Ecto neural progenitor cell (in vitro differentiated cells): ENCODE results near the gene CEP72.
"Not testable (repeated sequence)": the region's sequence is repeated elsewhere in the genome, so short reads cannot be mapped to it uniquely, and the experiment has no call there.

Source experiments
- DNase-seq: peaks from one replicate; pipeline ENCODE4 v3.0.0-alpha.2; 2018; ENCODE audit warnings: low spot score

The CEP72 gene

DNA sequence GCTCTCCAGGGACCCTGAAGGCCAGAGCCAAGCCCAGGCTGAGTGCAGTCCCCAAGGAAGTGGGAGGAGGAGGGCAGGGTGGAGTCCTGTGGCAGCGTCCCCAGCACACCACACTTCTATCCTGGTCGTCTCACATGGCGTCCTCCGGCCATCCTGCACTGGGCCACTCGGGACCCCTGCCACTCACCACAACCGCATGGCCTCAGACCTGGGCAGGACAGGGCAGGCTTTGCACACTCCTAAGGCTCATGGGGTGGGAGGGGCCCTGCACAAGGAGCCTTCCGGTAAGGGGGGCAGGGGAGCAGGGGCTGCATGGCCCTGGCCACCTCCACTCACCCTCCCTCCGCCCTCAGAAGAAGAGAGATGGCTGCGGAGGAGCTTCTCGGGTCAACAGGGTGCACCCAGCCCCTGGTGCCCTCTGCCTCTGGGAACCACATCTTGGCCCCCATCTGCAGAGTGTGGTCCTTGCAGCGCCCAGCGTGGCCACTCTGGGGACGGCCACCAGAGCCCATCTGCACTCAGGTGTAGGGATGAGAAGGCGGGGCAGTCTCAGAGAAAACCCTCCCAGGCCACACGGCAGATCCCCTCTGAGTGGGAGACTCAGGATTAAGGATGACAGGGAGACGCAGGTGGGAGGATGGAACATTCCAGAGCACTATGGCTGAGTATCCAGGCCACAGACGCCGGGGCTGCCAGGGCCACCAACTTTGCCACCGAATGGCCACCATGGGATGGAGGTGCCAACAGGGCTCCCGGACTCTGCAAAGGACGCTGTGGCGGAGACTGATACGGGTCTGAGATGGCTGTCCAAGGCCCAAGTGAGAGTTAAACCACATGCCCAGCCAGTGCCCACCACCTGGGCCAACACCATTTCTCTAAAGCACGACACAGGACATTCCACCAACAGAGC lies 73.4 kb downstream of the CEP72 start:
- peak; percentile 43 for DNase-seq

GRCh38 chr5:686172-686523 lies 74.0 kb downstream of the CEP72 start:
- DNase-seq: not testable (repeated sequence)

GRCh38 chr5:686936-687335 lies 74.8 kb downstream of the CEP72 start:
- DNase-seq: peak; percentile 30

DNA sequence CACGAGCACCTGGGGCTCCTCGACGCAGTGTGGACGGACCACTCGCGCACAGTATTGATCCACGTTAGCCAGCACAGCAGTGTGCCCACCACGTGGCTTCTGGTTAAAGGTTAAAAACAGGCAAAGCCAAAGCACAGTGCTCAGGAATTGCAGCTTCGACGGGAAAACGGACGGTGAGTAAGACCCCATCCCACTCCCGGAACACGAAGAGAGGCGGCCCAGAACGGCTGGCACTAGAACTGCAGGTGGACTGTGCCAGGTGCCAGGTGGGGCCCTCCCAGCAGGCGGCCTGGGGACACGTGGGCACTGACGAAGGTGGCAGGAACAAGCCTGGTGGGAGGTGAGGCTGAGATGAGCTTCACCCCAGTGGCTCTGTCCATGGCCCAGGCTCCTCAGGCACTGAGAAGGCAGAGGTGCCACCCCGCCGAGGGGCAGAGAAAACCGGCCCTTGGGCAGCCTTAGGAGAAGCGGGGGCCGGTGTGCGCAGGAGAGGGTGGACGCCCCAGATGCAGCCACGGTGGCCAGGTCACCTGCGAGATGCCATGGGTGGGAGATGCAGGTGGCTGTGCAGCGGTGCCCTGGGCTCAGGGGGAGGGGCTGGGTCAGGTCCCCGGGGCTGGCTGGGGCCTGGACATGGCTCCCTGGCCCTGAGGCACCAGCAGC lies 76.3 kb downstream of the CEP72 start:
- peak; percentile 38 for DNase-seq

DNA sequence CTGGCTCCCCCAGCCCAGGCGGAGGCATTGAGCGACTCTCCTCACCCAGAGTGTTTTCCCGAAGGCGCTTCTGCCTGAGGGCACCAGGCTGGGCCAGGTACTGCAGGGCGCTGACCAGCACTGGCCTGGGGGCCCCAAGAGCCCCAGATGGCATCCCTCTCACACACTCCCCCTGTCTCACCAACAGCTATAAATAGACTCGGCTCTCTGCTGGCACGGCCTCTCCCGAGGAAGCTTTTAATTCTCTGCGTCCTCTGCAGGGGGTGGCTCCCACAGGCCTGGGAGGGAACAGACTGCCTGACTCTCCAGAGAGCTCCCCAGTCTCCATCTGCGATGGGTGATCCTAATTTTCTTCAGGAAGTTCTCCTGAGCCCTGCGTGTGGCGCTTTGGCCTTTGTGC lies 78.2 kb downstream of the CEP72 start:
- DNase-seq: not testable (repeated sequence)

DNA sequence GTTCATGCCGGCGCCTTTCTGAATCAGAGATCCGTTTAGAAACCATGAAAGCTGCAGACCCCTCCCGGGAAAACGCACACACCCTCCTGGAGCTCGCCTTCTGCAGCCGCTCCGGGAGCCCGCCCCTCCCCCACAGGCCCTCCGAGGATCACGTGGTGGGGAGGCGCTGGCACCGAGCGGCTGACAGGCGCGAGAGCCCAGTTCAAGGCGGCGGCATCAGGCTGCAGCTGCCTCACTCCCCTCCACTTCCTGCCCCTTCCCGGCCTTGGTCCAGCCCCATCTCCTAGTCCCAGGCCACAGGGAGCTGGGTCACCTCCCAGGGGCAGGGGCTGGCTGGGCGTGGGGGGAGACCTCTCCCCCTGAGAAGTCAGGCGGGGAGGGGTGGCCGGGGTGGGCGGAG lies 78.9 kb downstream of the CEP72 start:
- DNase-seq: not testable (repeated sequence)

- DNase-seq: peak; percentile 22
Observed at GRCh38 chr5:691817-692528, 79.8 kb downstream of the CEP72 start.

DNA sequence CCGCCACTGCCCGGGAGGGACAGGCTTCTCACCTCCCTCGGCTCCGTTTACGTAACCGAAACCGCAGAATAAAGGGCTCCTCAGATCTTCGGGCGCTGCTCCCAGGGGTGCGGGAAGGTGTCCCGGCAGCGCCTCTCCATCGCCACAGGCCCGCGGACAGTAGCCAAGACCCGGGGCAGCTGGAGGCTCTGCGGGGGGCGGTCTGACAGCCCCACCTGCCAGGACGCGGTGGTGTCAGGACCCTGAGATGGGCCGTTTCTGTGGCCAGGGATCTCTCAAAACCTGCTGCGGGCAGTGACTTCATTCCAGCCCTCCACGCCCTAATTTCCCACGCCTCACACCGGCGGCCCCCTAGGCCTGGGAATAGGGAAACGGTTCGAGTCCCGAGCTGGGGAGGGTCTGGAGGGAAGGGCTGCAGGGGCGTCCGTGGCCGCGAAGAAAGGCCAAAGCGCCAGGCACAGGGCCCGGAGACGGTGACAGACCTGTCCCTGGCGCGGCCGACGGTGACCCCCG lies 80.4 kb downstream of the CEP72 start:
- DNase-seq: peak; percentile 46

GRCh38 chr5:693271-694041 lies 81.3 kb downstream of the CEP72 start, which contains the start of gene TPPP:
TPPP (minus strand) TSS chr5:693352; CDS start chr5:678060, 15,292 bp downstream.
- DNase-seq: peak; percentile 90

DNA sequence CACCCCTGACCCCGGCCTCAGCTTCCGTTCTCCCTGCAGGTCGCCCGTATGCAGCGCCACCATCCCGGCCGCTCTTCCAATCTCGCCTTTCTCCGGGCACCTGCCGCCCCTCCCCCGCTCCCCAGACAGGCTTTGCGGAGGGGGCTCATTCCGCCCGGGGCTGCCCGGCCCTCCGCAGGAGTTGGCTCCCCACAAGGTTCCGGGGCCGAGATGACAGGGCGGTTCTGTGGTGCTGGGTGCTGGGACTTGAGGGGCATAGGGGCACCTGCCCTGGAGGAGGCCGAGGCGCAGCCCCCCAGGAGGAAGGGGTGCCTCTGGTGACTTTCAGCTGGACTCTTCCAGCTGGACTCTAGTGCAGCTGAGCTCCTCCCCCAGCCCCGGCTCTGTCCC lies 81.9 kb downstream of the CEP72 start:
- peak; percentile 49 for DNase-seq

DNA sequence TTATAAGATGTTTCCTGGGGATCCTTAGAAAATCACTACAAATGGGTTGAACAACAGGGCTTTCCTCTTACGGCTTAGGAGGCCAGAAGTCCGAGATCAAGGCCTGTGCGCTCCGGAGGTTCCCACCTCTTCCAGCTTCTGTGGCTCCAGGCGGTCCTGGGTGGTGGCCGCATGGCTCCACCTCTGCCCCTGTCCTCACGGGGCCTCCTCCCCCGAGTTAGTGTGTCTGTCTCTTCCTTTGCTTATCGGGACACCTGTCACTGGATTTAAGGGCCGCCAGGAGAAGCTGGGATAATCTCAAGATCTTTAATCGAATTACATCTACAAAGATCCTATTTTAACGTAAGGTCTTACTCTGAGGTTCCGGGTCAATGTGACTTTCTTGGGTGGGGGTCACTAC lies 83.3 kb downstream of the CEP72 start:
- DNase-seq: not testable (repeated sequence)

GRCh38 chr5:696191-696590 lies 84.1 kb downstream of the CEP72 start:
- not testable (repeated sequence) for DNase-seq

- DNase-seq: not testable (repeated sequence)
Observed at GRCh38 chr5:696753-697702, 84.9 kb downstream of the CEP72 start.
